ENCODE results near the gene GALNT17.

DNA sequence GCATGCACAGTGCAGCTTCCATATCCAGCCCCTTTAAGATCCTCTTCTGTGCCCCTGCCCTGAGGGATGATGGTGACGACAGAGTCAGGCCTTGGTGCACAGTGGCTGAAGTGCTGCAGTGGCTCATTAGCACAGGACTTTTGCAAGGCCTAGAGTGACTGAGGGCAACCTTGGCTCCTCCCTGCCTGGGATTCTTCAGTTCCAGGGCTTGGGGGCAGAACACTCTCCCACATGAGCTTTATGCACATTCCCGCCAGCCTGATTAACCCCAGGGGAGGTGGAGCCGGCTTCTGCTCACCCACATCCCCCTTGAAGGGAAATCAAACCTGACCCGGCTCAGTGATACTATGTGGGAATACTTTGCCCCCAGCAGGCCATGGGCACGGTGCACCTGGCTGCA, 253.4 kb downstream of the GALNT17 start:
- TF ChIP-seq, protein P1, sequence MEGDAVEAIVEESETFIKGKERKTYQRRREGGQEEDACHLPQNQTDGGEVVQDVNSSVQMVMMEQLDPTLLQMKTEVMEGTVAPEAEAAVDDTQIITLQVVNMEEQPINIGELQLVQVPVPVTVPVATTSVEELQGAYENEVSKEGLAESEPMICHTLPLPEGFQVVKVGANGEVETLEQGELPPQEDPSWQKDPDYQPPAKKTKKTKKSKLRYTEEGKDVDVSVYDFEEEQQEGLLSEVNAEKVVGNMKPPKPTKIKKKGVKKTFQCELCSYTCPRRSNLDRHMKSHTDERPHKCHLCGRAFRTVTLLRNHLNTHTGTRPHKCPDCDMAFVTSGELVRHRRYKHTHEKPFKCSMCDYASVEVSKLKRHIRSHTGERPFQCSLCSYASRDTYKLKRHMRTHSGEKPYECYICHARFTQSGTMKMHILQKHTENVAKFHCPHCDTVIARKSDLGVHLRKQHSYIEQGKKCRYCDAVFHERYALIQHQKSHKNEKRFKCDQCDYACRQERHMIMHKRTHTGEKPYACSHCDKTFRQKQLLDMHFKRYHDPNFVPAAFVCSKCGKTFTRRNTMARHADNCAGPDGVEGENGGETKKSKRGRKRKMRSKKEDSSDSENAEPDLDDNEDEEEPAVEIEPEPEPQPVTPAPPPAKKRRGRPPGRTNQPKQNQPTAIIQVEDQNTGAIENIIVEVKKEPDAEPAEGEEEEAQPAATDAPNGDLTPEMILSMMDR (IDR thresholded peaks at IDR 0.05): no peak
- no peak for TF ChIP-seq POLR2A (IDR thresholded peaks at IDR 0.05)
- TF ChIP-seq POLR2AphosphoS5 (IDR thresholded peaks at IDR 0.05): no peak

Measured in prostate gland (tissue), 2 donors.